Measurements from ENCODE around the gene TBC1D1.

- TF ChIP-seq EZH2 (IDR thresholded peaks at IDR 0.05; ENCODE audit: borderline replicate concordance, low read depth, low read length, severe bottlenecking), result no peak
- TF ChIP-seq POLR2AphosphoS5 (IDR thresholded peaks at IDR 0.05; ENCODE audit: insufficient read depth, low read depth, low read length), result no peak
- no peak for TF ChIP-seq POLR2A (IDR thresholded peaks at IDR 0.05; ENCODE audit: low read depth, low read length)
- TF ChIP-seq GATA2 (IDR thresholded peaks at IDR 0.05; ENCODE audit: insufficient read depth, insufficient read length, low read depth, low read length), result no peak
- TF ChIP-seq, protein P1, sequence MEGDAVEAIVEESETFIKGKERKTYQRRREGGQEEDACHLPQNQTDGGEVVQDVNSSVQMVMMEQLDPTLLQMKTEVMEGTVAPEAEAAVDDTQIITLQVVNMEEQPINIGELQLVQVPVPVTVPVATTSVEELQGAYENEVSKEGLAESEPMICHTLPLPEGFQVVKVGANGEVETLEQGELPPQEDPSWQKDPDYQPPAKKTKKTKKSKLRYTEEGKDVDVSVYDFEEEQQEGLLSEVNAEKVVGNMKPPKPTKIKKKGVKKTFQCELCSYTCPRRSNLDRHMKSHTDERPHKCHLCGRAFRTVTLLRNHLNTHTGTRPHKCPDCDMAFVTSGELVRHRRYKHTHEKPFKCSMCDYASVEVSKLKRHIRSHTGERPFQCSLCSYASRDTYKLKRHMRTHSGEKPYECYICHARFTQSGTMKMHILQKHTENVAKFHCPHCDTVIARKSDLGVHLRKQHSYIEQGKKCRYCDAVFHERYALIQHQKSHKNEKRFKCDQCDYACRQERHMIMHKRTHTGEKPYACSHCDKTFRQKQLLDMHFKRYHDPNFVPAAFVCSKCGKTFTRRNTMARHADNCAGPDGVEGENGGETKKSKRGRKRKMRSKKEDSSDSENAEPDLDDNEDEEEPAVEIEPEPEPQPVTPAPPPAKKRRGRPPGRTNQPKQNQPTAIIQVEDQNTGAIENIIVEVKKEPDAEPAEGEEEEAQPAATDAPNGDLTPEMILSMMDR (IDR thresholded peaks at IDR 0.05; ENCODE audit: extremely low read depth in 1 of 2, insufficient read depth in 1 of 2, low read depth in 1 of 2, low read length in 2 of 2), result no peak
- TF ChIP-seq, protein P2, sequence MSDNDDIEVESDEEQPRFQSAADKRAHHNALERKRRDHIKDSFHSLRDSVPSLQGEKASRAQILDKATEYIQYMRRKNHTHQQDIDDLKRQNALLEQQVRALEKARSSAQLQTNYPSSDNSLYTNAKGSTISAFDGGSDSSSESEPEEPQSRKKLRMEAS (IDR thresholded peaks at IDR 0.05; ENCODE audit: insufficient read depth, insufficient read length), result no peak
- no peak for TF ChIP-seq MYC (IDR thresholded peaks at IDR 0.05; ENCODE audit: low read depth, low read length)
- no peak for TF ChIP-seq JUN (IDR thresholded peaks at IDR 0.05; ENCODE audit: borderline replicate concordance, insufficient read depth, insufficient read length, low read depth)
These were observed 11.5 kb upstream of the TBC1D1 start for GRCh38 chr4:37879365-37879764.

Measured in endothelial cell of umbilical vein (primary cell).